Heart right ventricle (tissue), 16 donors: ENCODE data around the gene KSR1. TPM values are rescaled to one million over a fixed set of nuclear protein-coding genes. Genes with fewer than 3 reads are reported as not detected.

Experiments used
- ATAC-seq, 8 donors: fragments of 200-7000 bp; cut with Tn5 transposase; one replicate each; pipeline ENCODE4 v1.9.1; 2020; ENCODE audit warnings: mild to moderate bottlenecking in 8 of 8, moderate library complexity in 8 of 8, moderate number of reproducible peaks in 1 of 8
- DNase-seq, 2 donors: peaks; one replicate each; pipeline ENCODE4 v3.0.0-alpha.2; 2020
- H3K27ac ChIP-seq, 10 donors: fragments of 200-600 bp; sonication (generic) in 2 of 10; one replicate each; pipeline versions ENCODE4 v1.5.0 to v1.8.0; 2020 to 2022; ENCODE audit warnings: mild to moderate bottlenecking in 3 of 10
- H3K27me3 ChIP-seq, 7 donors: fragments of 200-600 bp; one replicate each; pipeline ENCODE4 v1.8.0; 2021 to 2022; ENCODE audit warnings: mild to moderate bottlenecking in 2 of 7
- H3K36me3 ChIP-seq, 9 donors: fragments of 200-600 bp; sonication (generic) in 1 of 9; one replicate each; pipeline versions ENCODE4 v1.5.0 to v1.8.0; 2020 to 2022; ENCODE audit warnings: mild to moderate bottlenecking in 2 of 9
- H3K4me1 ChIP-seq, 9 donors: fragments of 200-600 bp; sonication (generic) in 1 of 9; one replicate each; pipeline versions ENCODE4 v1.5.0 to v1.8.0; 2020 to 2022; ENCODE audit warnings: mild to moderate bottlenecking in 4 of 9
- H3K4me3 ChIP-seq, 10 donors: fragments of 200-600 bp; sonication (generic) in 2 of 10; one replicate each; pipeline versions ENCODE4 v1.5.0 to v1.8.0; 2020 to 2022; ENCODE audit warnings: mild to moderate bottlenecking in 7 of 10, moderate library complexity in 2 of 10
- H3K9me3 ChIP-seq, 11 donors: fragments of 200-600 bp in 10 of 11; sonication (generic) in 2 of 11; one replicate each; pipeline versions ENCODE4 v1.5.0 to v1.8.0; 2013 to 2022; ENCODE audit warnings: mild to moderate bottlenecking in 2 of 11, control low read depth in 1 of 11, moderate library complexity in 1 of 11
- WGBS, 2 donors: extraction: QIAGEN DNeasy Blood & Tissue Kit; methylation state at CpG; one replicate each; pipeline ENCODE4 v1.1.7; 2013; ENCODE audit warnings: inconsistent platforms in 1 of 2; 5-methylcytosine and 5-hydroxymethylcytosine counted together
- intact Hi-C, 10 donors: fragments of 100-400 bp; cut with DNase I; formaldehyde crosslinking; loops; one replicate each; pipeline versions ENCODE4 v1.11.1 to v1.14.2; 2022
- polyA plus RNA-seq, 2 donors: library from polyadenylated mRNA; stranded (reverse); fragments of 200-250 nt; gene quantifications; one replicate each; pipeline ENCODE4 v1.2.3, GENCODE V29; 2013
- total RNA-seq, 10 donors: library from RNA; stranded (reverse); fragmentation: NEBNext Ultra II Directional in 3 of 10; extraction: Animal tissue kit (Norgen Biotek cat#: 25700) in 3 of 10; gene quantifications; one replicate each; pipeline versions ENCODE4 v1.2.1 to v1.2.4, GENCODE V29; 2021 to 2023
- TF ChIP-seq, protein P1 (sequence below), 9 donors: fragments of 200-600 bp; sonication (generic) in 2 of 9; IDR thresholded peaks; one replicate each; pipeline versions ENCODE4 v1.5.0 to v1.8.0; 2021 to 2022; ENCODE audit warnings: antibody characterized with exemption in 9 of 9, mild to moderate bottlenecking in 5 of 9, moderate library complexity in 1 of 9
- donor health status: Arrhythmogenic right ventricular cardiomyopathy.
- donor health status: ischemic (EF 13 %, LVEDD 7.1; RV severe dilation, severe dysfunction).
- donor health status: healthy with polysubstance abuse.
- donor health status: DM: no; HTN: yes; CAD: no.
- donor health status: DM: no; HTN: no; CAD: no.
- donor health status: ischemic (EF 25% LVEDD 6.9; RV normal size, moderate dysfunction).
- donor health status: ischemic (EF 25% LVEDD 5.7; RV mildly dilated, moderate dysfunction).
- donor health status: healthy.
- donor health status: DM: yes; HTN: yes; CAD: no.
- donor health status: Ischemic cardiomyopathy.
- donor health status: ischemic (EF 35%, LVEDD 5.7; RV mildly dilated, moderate dysfunction).
- donor health status: nonischemic (EF 11% LVEDD 7.7; RV severe dilation, severe dysfunction).
- donor health status: DM: yes; HTN: yes; CAD: no.
- donor health status: PGD.
- donor health status: ischemic (EF 29% LVEDD 5.4; RV normal size, mild dysfunction).
- donor health status: nonischemic (EF 23%, LVEDD 6.1; RV moderate dilation, normal function).

Gene KSR1
- total and polyA plus RNA-seq, 12 donors, result 5.6 to 19.6 (median 8.6) TPM

DNA sequence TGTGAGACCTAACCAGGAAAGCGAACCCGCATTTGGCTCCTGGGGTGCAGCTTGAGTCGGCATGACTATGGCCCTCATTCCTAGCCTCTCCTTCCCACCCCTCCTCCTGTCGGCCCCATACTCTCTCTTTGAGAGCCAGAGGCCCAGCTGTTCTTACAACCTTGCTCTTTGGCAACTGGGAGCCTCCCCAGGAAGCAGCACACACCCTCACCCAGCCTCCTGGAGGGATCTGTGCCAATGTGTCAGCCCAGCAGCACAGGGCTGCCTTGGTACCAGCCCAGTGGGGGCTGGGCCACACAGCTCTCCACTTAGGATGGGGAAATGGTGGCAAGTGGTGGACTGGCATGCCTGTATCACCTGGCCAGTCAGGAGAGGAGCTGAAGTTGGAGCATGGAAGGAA, 104.4 kb downstream of the KSR1 start:
- H3K9me3 ChIP-seq, result no peaks in the 10 kb centered on the region
- H3K27me3 ChIP-seq, result no peaks in the 10 kb centered on the region
- peak in 1 of 2 donors; percentile 32 for DNase-seq
- intact Hi-C loops, result loop anchor here in 3 of 10 donors (5.0 to 10.0 kb wide), 3 partner anchors 68 to 106 kb away; partner anchors contain the start of gene KSR1 (in 3 of the 3)
- TF ChIP-seq, protein P1, sequence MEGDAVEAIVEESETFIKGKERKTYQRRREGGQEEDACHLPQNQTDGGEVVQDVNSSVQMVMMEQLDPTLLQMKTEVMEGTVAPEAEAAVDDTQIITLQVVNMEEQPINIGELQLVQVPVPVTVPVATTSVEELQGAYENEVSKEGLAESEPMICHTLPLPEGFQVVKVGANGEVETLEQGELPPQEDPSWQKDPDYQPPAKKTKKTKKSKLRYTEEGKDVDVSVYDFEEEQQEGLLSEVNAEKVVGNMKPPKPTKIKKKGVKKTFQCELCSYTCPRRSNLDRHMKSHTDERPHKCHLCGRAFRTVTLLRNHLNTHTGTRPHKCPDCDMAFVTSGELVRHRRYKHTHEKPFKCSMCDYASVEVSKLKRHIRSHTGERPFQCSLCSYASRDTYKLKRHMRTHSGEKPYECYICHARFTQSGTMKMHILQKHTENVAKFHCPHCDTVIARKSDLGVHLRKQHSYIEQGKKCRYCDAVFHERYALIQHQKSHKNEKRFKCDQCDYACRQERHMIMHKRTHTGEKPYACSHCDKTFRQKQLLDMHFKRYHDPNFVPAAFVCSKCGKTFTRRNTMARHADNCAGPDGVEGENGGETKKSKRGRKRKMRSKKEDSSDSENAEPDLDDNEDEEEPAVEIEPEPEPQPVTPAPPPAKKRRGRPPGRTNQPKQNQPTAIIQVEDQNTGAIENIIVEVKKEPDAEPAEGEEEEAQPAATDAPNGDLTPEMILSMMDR (IDR thresholded peaks at IDR 0.05), result no peak
- H3K4me1 ChIP-seq, result peaks cover 0 to 68% (median 31%) of the 10 kb centered on the region in 9 donors
- H3K27ac ChIP-seq, result peak overlapping the region in 9 of 10 donors; percentile 56 to 89 (median 81)
- H3K4me3 ChIP-seq, result peak overlapping the region in 9 of 10 donors; percentile 11 to 51 (median 42)
- peaks cover 0 to 16% (median 0%) of the 10 kb centered on the region in 9 donors for H3K36me3 ChIP-seq
- ATAC-seq, result peak in 7 of 8 donors; percentile 3 to 75 (median 38)
- WGBS, 2 donors, result 51 to 53% methylated on average over 4 of the region's 4 CpGs

DNA sequence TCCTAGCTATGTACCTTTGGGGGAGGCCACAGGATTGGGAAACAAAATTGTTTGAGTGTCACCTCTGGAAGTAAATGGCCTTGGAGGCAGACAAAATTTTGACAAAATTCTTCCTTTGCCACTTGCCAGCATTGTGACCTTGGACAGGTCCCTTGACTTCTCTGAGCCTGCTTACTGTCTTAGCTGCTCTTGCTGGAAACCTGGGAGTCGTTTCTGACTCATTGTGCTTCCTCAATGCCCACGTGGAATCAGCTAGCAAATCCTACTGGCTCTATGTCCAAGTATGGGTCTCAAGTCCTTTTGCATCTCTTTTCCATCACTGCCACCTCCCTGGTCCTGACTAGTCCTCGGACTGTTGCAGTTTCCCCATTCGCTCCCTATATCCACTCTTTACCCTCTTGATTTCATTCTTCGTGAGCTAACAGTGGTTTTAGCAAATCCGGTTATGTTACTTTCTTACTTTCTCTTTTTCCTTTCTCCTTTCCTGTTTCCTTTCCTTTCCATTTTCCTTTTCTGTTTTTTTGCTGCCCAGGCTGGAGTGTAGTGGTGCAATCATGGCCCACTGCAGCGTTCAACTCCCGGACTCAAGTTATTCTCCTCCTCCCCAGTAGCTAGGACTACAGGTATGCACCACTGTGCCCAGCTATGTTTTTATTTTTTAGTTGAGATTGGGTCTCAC, 106.7 kb downstream of the KSR1 start:
- peaks cover 3 to 90% (median 52%) of the 10 kb centered on the region in 9 donors for H3K4me1 ChIP-seq
- H3K27ac ChIP-seq, result peak overlapping the region in 8 of 10 donors; percentile 4 to 59 (median 36)
- TF ChIP-seq, protein P1 (IDR thresholded peaks at IDR 0.05), result no peak
- H3K27me3 ChIP-seq, result no peaks in the 10 kb centered on the region
- intact Hi-C loops, result loop anchor here in 3 of 10 donors (5.0 to 10.0 kb wide), 3 partner anchors 71 to 108 kb away; partner anchors contain the start of gene KSR1 (in 3 of the 3)
- no peak for DNase-seq
- no peak for ATAC-seq
- 83 to 88% methylated on average over 8 of the region's 8 CpGs for WGBS, 2 donors
- H3K36me3 ChIP-seq, result peaks cover 0 to 13% (median 0%) of the 10 kb centered on the region in 9 donors
- no peaks in the 10 kb centered on the region for H3K9me3 ChIP-seq
- H3K4me3 ChIP-seq, result no peak overlapping the region

DNA sequence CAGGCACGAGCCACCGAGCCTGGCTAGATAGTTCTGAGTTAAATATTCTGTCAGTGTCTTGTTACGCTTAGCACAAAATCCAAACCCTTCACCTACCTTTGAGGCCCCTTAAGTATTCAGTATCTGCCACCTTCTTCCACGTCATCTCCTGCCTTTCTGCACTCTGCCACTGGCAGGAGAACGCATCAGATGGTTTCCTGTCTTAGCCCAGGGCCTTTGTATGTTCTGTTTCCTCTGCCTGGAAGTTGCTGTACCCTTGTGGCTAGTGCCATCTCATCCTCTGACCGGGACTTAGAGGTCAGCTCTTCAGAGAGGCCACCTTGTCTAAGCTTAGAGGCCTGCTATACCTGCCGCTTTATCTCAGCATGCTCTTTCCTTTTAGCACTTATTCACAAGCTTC, 107.3 kb downstream of the KSR1 start:
- H3K27me3 ChIP-seq, result no peaks in the 10 kb centered on the region
- intact Hi-C loops, result loop anchor here in 3 of 10 donors (5.0 to 10.0 kb wide), 3 partner anchors 71 to 109 kb away; partner anchors contain the start of gene KSR1 (in 3 of the 3)
- H3K36me3 ChIP-seq, result peaks cover 0 to 6% (median 0%) of the 10 kb centered on the region in 9 donors
- WGBS, 2 donors, result 73 to 81% methylated on average over 7 of the region's 7 CpGs
- no peaks in the 10 kb centered on the region for H3K9me3 ChIP-seq
- TF ChIP-seq, protein P1 (IDR thresholded peaks at IDR 0.05), result no peak
- DNase-seq, result no peak
- no peak for ATAC-seq
- no peak overlapping the region for H3K4me3 ChIP-seq
- peaks cover 3 to 94% (median 56%) of the 10 kb centered on the region in 9 donors for H3K4me1 ChIP-seq
- H3K27ac ChIP-seq, result peak overlapping the region in 8 of 10 donors; percentile 4 to 59 (median 36)

DNA sequence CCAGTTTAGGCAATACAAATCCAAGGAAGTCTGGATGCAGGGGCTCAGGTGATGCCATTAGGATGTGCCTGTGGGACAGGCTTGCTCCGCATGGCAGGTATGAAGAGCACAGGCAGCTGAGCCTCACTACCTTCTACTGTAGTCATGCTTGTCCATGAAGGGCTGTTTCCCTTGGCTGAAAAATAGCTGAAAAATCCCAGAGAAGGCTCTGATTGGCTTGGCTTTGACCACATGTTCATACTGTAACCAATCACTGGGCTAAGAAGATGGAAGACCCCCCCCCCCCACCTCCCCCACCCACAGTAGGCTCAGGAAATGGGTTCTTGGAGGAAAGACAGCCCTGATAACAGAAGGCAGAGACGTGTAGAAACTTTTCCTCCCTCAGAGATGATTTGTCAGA, 108.2 kb downstream of the KSR1 start:
- DNase-seq, result no peak
- TF ChIP-seq, protein P1 (IDR thresholded peaks at IDR 0.05), result no peak
- Histone ChIP-seq H3K36me3 (peaks cover 0 to 6% (median 0%) of the 10 kb centered on the region in 9 donors), H3K27ac (peak overlapping the region in 2 of 10 donors; percentile 27 to 51), H3K9me3 (no peaks in the 10 kb centered on the region), H3K4me3 (no peak overlapping the region), H3K4me1 (peaks cover 4 to 94% (median 56%) of the 10 kb centered on the region in 9 donors), H3K27me3 (no peaks in the 10 kb centered on the region)
- no peak for ATAC-seq
- intact Hi-C loops, result loop anchor here in 3 of 10 donors (5.0 to 10.0 kb wide), 3 partner anchors 72 to 110 kb away; partner anchors contain the start of gene KSR1 (in 3 of the 3)
- 64 to 72% methylated on average over 2 of the region's 2 CpGs for WGBS, 2 donors
